CD8-positive, alpha-beta memory T cell (primary cell): ENCODE data around the gene EXD3. TPM values are rescaled to one million over a fixed set of nuclear protein-coding genes. Genes with fewer than 3 reads are reported as not detected.
A peak's percentile ranks its signal among the peaks of the same experiment; 100 is the strongest.

ENCODE experiments used
- CTCF ChIA-PET: fragments of 350-600 bp; sonication (Branson Sonifier 250); formaldehyde crosslinking; loops from one replicate; lab custom pipeline; 2021; ENCODE audit warnings: antibody characterized with exemption; lab: Charles Lee
- POLR2A ChIA-PET: fragments of 350-600 bp; sonication (Branson Sonifier 250); formaldehyde crosslinking; loops from one replicate; lab custom pipeline; 2021; ENCODE audit warnings: antibody characterized with exemption; lab: Charles Lee
- DNase-seq, 5 donors: peaks; one replicate each; pipeline versions ENCODE4 v3.0.0 to v3.0.0-alpha.2; 2020 to 2022; ENCODE audit warnings: mixed read lengths in 1 of 5
- H3K27ac ChIP-seq: one replicate; pipeline ENCODE4 v1.7.0; 2013; ENCODE audit warnings: low read depth, mild to moderate bottlenecking, low read length, moderate library complexity
- H3K27me3 ChIP-seq: 2 replicates; pipeline ENCODE4 v1.7.0; 2013; ENCODE audit warnings: low read length, mild to moderate bottlenecking; ENCODE audit not compliant: insufficient read depth, poor library complexity, severe bottlenecking
- H3K36me3 ChIP-seq: 2 replicates; pipeline ENCODE4 v1.7.0; 2013; ENCODE audit warnings: mild to moderate bottlenecking, low read length, moderate library complexity; ENCODE audit not compliant: insufficient read depth
- H3K4me1 ChIP-seq: 2 replicates; pipeline ENCODE4 v1.7.0; 2013; ENCODE audit warnings: mild to moderate bottlenecking, low read length, moderate library complexity; ENCODE audit not compliant: insufficient read depth
- H3K4me3 ChIP-seq: 2 replicates; pipeline ENCODE4 v1.7.0; 2013; ENCODE audit warnings: mild to moderate bottlenecking, low read length
- H3K9me3 ChIP-seq: 2 replicates; pipeline ENCODE4 v1.7.0; 2013; ENCODE audit warnings: mild to moderate bottlenecking, low read length
- H3K27ac Mint-ChIP-seq, 8 donors: one replicate each; pipeline ENCODE4 v1.8.0; 2020 to 2021; ENCODE audit warnings: mixed read lengths in 8 of 8, mild to moderate bottlenecking in 6 of 8, inconsistent platforms in 3 of 8, moderate library complexity in 3 of 8
- H3K27me3 Mint-ChIP-seq, 2 donors: one replicate each; pipeline ENCODE4 v1.8.0; 2020 to 2021; ENCODE audit warnings: mixed read lengths in 2 of 2, mild to moderate bottlenecking in 1 of 2, moderate library complexity in 1 of 2
- H3K36me3 Mint-ChIP-seq, 3 donors: one replicate each; pipeline ENCODE4 v1.8.0; 2020 to 2021; ENCODE audit warnings: mixed read lengths in 3 of 3, inconsistent platforms in 1 of 3, mild to moderate bottlenecking in 1 of 3
- H3K4me1 Mint-ChIP-seq, 3 donors: one replicate each; pipeline ENCODE4 v1.8.0; 2020 to 2021; ENCODE audit warnings: mixed read lengths in 3 of 3, inconsistent platforms in 1 of 3, mild to moderate bottlenecking in 1 of 3
- H3K4me3 Mint-ChIP-seq, 7 donors: one replicate each; pipeline ENCODE4 v1.8.0; 2020 to 2021; ENCODE audit warnings: mixed read lengths in 7 of 7, mild to moderate bottlenecking in 6 of 7, moderate library complexity in 4 of 7, inconsistent platforms in 2 of 7
- H3K9me3 Mint-ChIP-seq, 5 donors: one replicate each; pipeline ENCODE4 v1.8.0; 2020 to 2022; ENCODE audit warnings: mixed read lengths in 5 of 5, mild to moderate bottlenecking in 3 of 5, moderate library complexity in 2 of 5, inconsistent platforms in 1 of 5
- polyA plus RNA-seq: library from polyadenylated mRNA; unstranded; fragments of 300-500 nt; fragmentation: Illumina TruSeq; gene quantifications from one replicate; pipeline ENCODE4 v1.2.3, GENCODE V29; 2021
- total RNA-seq, 2 experiments: library from RNA; stranded (reverse); gene quantifications; one replicate each; pipeline ENCODE4 v1.2.3, GENCODE V29; 2021

The EXD3 gene
- total and polyA plus RNA-seq, 3 experiments from 2014 or later: 4.8 to 6.7 (median 6.6) TPM

DNA sequence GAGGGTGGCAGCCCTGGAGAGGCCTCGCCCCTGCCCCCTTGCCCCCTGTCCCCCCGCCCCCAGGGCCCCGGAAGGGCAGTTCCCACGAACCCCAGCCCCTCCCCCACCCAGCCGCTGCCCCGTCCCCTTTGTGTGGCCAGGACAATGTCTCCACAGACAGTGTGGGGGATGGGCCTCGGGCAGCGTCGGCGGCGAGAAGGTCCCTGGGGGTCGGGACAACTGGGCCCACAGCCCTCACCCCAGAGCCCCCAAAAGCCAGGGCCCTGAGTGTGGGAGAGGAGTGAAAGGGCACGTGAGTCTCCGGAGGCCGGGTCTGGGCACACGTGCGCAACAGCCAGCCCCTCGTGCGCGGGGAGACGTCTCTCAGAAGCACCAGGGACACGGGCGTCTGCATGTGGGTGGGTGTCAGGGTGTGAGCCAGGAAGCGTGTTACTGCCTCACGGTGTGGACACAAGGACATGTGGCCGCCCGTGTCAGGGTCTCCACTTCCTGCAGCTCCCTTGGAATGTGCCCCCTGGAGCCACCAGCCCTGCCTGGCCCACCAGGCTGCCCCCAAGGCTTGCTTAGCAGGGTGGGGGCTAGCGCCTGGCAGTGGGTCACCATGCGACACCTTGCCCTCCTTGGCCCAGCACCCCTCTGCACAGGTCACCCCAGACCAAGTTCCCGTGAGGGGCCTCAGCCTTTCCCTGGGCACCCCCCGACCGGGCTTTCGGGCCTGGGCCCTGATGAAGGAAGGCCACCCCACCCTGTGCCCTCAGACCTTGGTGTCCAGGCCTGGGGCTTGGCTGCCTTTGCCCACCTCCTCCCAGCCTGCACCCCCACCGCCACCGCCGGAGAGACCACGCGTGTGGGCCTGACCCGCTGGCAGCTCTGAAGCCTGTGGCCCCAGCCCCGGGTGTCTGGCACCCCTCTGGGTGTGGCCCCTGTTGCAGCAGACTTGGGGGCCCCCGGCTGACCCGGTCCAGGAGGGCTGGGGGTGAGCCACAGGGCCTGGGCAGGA, 108.1 kb downstream of the EXD3 start:
- DNase-seq: peak in 1 of 5 donors; percentile 44
- Mint-ChIP-seq H3K36me3 (no peaks in the 10 kb centered on the region), H3K4me1 (no peaks in the 10 kb centered on the region), H3K27ac (no peak overlapping the region), H3K4me3 (no peak overlapping the region), H3K27me3 (peaks cover 0 to 2% of the 10 kb centered on the region in 2 donors), H3K9me3 (no peaks in the 10 kb centered on the region)
- no peaks in the 10 kb centered on the region for H3K4me1 ChIP-seq
- H3K9me3 ChIP-seq: no peaks in the 10 kb centered on the region
- H3K27ac ChIP-seq: no peak overlapping the region
- no peak overlapping the region for H3K4me3 ChIP-seq
- ChIA-PET POLR2A (no interaction called here), CTCF (no interaction called here)
- no peaks in the 10 kb centered on the region for H3K27me3 ChIP-seq
- H3K36me3 ChIP-seq: no peaks in the 10 kb centered on the region

DNA sequence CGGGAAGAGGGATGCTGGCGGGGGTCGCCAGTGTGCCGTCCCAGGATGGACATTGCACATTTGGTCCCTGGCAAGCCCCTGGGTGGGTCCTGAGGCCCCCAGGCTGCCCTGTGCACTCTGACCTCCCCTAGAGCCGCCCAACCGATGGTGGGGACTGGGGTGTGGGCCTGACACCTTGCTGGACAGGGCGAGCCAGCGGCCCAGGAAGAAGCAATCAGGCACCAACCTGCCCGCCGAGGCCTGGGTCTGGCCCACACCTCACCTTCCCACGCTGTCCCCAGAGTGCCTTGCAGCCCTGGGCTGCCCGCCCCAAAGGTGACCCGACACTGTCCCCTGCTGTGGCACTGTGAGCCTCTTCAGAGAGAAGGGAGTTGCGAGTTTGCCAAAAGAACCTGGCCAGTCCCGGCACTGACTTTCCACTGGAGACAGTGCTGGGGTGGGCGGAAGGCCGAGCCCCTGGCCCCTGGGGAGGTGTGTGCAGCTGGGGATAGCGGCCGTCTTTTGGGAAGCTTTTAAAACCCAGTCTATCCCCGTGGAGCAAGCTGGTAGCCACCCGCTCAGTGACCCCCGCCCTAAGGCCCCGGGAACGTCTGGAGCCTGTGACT, 108.9 kb downstream of the EXD3 start:
- Histone ChIP-seq H3K4me3 (no peak overlapping the region), H3K27ac (no peak overlapping the region), H3K27me3 (no peaks in the 10 kb centered on the region), H3K36me3 (no peaks in the 10 kb centered on the region), H3K4me1 (no peaks in the 10 kb centered on the region), H3K9me3 (no peaks in the 10 kb centered on the region)
- H3K4me3 Mint-ChIP-seq: no peak overlapping the region
- CTCF ChIA-PET: no interaction called here
- H3K36me3 Mint-ChIP-seq: no peaks in the 10 kb centered on the region
- H3K27ac Mint-ChIP-seq: no peak overlapping the region
- H3K27me3 Mint-ChIP-seq: peaks cover 0 to 2% of the 10 kb centered on the region in 2 donors
- no peaks in the 10 kb centered on the region for H3K4me1 Mint-ChIP-seq
- POLR2A ChIA-PET: no interaction called here
- peak in 1 of 5 donors; percentile 33 for DNase-seq
- no peaks in the 10 kb centered on the region for H3K9me3 Mint-ChIP-seq

DNA sequence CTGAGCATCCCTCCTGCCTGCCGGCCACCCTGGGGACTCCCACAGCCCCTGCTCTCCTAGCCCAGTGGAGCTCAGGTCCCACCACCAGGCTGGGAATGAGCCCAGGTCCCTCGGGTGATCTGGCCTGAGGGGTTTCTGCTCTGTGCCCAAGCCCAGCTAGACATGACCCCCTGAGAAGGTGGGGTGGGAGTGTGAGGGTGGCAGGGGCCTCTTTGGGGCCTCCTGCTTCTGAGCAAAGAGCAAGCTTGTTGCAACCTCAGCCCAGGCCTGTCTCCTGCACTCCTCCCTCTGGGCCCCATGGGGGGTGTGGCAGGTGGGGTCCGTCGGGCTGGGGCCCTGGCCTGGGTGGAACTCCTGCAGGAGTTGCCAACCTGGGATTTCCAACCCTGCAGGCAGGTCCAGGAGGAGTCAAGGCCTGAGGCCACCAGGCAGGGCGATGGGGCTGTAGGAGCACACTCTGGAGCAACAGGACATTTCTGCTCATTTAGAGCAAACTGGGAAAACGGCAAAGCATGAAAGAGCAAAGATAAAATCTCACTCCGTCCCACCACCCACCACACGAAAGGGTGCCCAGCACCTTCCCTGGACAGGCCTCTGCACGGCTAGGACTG, 109.5 kb downstream of the EXD3 start:
- peak in 1 of 5 donors; percentile 42 for DNase-seq
- CTCF ChIA-PET: no interaction called here

DNA sequence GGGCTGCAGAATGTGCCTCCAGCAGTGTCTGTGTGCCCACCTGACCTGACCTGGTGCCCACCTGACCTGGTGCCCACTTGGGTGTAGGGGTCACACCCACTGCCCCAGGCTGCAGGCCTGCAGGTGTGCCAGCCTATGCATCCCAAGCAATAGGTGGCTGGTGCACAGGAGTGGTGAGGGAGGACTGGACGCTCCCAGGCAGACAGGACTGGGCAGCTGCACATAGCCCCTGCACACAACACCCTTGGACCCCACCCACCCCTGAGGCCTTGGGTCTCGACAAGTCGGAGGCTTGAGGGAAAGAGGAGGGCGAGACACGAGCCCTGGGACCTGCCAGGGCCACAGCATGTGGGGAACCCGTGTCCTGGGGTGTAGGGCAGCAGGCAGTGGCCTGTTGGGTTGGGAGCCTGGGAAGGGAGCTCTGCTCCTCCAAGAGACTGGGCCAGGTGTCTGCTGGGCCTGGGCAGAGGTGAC, 110.1 kb downstream of the EXD3 start:
- Histone ChIP-seq H3K9me3 (no peaks in the 10 kb centered on the region), H3K27ac (no peak overlapping the region), H3K4me3 (no peak overlapping the region), H3K36me3 (no peaks in the 10 kb centered on the region), H3K4me1 (no peaks in the 10 kb centered on the region), H3K27me3 (no peaks in the 10 kb centered on the region)
- Mint-ChIP-seq H3K4me1 (no peaks in the 10 kb centered on the region), H3K9me3 (no peaks in the 10 kb centered on the region), H3K4me3 (no peak overlapping the region), H3K36me3 (no peaks in the 10 kb centered on the region), H3K27me3 (peaks cover 0 to 2% of the 10 kb centered on the region in 2 donors), H3K27ac (no peak overlapping the region)
- POLR2A ChIA-PET: no interaction called here
- CTCF ChIA-PET: no interaction called here
- DNase-seq: peak in 1 of 5 donors; percentile 38

More for the DNA sequence above, 109.5 kb downstream of the EXD3 start:
- H3K4me3 Mint-ChIP-seq: peak overlapping the region in 1 of 7 donors; percentile 74
- POLR2A ChIA-PET: no interaction called here
- Histone ChIP-seq H3K27ac (no peak overlapping the region), H3K27me3 (no peaks in the 10 kb centered on the region), H3K4me3 (no peak overlapping the region), H3K4me1 (no peaks in the 10 kb centered on the region), H3K36me3 (no peaks in the 10 kb centered on the region), H3K9me3 (no peaks in the 10 kb centered on the region)
- no peaks in the 10 kb centered on the region for H3K36me3 Mint-ChIP-seq
- no peaks in the 10 kb centered on the region for H3K9me3 Mint-ChIP-seq
- H3K27me3 Mint-ChIP-seq: peaks cover 0 to 2% of the 10 kb centered on the region in 2 donors
- H3K4me1 Mint-ChIP-seq: no peaks in the 10 kb centered on the region
- H3K27ac Mint-ChIP-seq: peak overlapping the region in 1 of 8 donors; percentile 19

DNA sequence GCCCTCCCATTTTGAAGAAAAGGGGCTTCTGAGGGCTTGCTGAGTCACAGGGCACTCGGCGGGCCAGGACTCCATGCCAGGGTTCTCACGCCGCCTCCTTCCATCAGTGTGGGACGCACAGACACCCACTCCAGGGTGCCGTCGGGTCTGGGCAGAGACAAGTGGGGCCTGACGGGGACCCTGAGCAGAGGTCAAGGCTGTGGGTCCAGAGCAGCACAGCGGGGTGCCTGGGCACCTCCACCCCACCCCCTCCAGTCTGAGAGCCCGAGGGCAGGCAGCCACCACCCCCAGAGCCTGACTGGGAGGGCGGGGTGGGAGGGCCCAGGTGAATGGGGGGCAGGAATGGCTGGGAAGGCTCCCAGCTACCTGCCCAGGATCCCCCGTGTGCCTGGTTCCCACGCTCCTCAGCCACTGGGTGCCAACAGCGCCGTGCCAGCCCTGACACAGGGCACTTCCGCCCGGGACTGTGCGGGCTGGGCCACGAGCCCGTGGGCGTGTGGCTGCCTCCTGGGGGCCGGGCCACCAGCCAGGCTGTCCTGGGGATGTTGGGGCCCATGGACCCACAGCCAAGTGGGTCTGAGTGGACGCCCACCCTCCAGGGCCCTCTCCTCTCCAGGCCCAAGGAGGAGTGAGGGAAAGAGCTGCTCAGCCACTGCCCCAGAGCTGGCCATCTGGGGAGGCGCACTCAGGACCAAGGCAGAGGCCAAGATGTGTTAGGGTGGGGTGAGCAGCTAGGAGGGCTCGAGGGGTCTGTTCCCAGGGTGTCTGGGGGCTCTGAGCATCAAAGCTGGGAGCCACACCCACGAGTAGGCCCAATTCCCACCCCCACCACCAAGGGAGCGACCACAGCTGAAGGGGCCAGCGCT, 110.7 kb downstream of the EXD3 start:
- Histone ChIP-seq H3K9me3 (no peaks in the 10 kb centered on the region), H3K4me1 (no peaks in the 10 kb centered on the region), H3K4me3 (no peak overlapping the region), H3K27ac (no peak overlapping the region), H3K36me3 (no peaks in the 10 kb centered on the region), H3K27me3 (no peaks in the 10 kb centered on the region)
- DNase-seq: peak in 1 of 5 donors; percentile 35
- ChIA-PET CTCF (no interaction called here), POLR2A (no interaction called here)
- H3K4me1 Mint-ChIP-seq: peaks cover 0 to 1% (median 0%) of the 10 kb centered on the region in 3 donors
- no peaks in the 10 kb centered on the region for H3K9me3 Mint-ChIP-seq
- no peak overlapping the region for H3K27ac Mint-ChIP-seq
- H3K4me3 Mint-ChIP-seq: no peak overlapping the region
- H3K27me3 Mint-ChIP-seq: peaks cover 0 to 2% of the 10 kb centered on the region in 2 donors
- no peaks in the 10 kb centered on the region for H3K36me3 Mint-ChIP-seq

DNA sequence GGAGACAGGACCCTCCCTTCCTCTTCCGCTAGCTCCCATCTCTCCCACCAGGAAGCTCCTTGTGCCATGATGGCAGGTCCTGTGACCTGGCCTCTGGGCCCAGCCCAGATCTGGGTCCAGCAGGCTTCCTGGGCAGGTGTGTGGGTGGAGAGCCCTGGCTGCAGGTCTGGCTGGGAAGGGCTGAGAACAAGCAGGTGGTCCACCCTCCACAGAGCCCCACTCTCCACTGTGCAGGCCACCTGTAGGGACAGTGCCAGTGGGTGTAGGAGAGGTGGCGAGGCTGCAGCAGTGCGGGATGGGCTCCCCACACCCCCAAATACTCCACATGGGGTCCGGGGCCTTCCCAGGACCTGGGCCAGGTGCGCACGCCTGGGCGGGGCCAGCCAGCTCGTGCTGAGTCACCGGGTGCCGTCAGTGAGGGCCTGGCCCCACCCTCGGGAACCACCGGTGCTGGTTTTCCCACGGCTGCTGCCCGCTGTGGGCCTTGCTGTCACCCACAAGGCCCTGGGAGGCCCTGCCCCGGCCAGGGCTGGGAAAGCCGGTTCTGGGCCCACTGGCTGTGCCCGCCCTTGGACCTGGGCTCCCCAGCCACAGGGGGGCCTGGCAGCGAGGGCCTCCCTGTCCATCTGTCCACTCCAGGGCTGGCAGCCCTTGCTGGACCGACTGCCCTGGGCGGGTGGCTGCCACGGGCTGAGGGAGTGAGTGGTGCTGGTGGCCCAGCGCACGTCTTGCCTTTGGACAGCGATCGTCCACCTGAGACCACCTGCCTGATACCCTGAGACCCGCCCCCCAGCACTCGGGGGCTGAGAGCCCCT, 111.6 kb downstream of the EXD3 start:
- Mint-ChIP-seq H3K4me1 (peaks cover 0 to 4% (median 0%) of the 10 kb centered on the region in 3 donors), H3K9me3 (no peaks in the 10 kb centered on the region), H3K27ac (no peak overlapping the region), H3K36me3 (no peaks in the 10 kb centered on the region), H3K4me3 (no peak overlapping the region), H3K27me3 (no peaks in the 10 kb centered on the region)
- Histone ChIP-seq H3K36me3 (no peaks in the 10 kb centered on the region), H3K9me3 (no peaks in the 10 kb centered on the region), H3K4me1 (no peaks in the 10 kb centered on the region), H3K27me3 (no peaks in the 10 kb centered on the region), H3K4me3 (no peak overlapping the region), H3K27ac (no peak overlapping the region)
- CTCF ChIA-PET: no interaction called here
- POLR2A ChIA-PET: no interaction called here
- peak in 1 of 5 donors; percentile 40 for DNase-seq
